Measurements from ENCODE around the gene CCDC57. TPM values are rescaled to one million over a fixed set of nuclear protein-coding genes. Genes with fewer than 3 reads are reported as not detected.

Gene CCDC57
- polyA plus RNA-seq, 3 donors from 2014 or later, result 27.7 to 65.8 (median 28.8) TPM

- Mint-ChIP-seq H3K27ac (peak overlapping the region; percentile 67 to 84 (median 78)), H3K4me1 (peaks cover 36 to 37% of the 10 kb centered on the region in 2 donors), H3K4me3 (no peak overlapping the region), H3K27me3 (ENCODE audit: low read depth in 3 of 3) (peaks cover 19 to 67% (median 33%) of the 10 kb centered on the region in 3 donors), H3K36me3 (peaks cover 20 to 47% (median 37%) of the 10 kb centered on the region in 3 donors), H3K9me3 (no peaks in the 10 kb centered on the region)
- no peak for DNase-seq
Measured at GRCh38 chr17:82252511-82253178, 40.0 kb upstream of the CCDC57 start.

- Mint-ChIP-seq H3K4me1 (peaks cover 36 to 37% of the 10 kb centered on the region in 2 donors), H3K36me3 (peaks cover 12 to 42% (median 28%) of the 10 kb centered on the region in 3 donors), H3K9me3 (no peaks in the 10 kb centered on the region), H3K27ac (peak overlapping the region in 5 of 6 donors; percentile 57 to 88 (median 79)), H3K27me3 (ENCODE audit: low read depth in 3 of 3) (peaks cover 18 to 73% (median 38%) of the 10 kb centered on the region in 3 donors), H3K4me3 (no peak overlapping the region)
- DNase-seq, result no peak
Measured at GRCh38 chr17:82250868-82251500, 38.3 kb upstream of the CCDC57 start.

- Mint-ChIP-seq H3K9me3 (no peaks in the 10 kb centered on the region), H3K36me3 (peaks cover 12 to 41% (median 22%) of the 10 kb centered on the region in 3 donors), H3K27ac (peak overlapping the region in 2 of 6 donors; percentile 57 to 58), H3K4me3 (no peak overlapping the region), H3K27me3 (ENCODE audit: low read depth in 3 of 3) (peaks cover 21 to 74% (median 41%) of the 10 kb centered on the region in 3 donors), H3K4me1 (peaks cover 32 to 33% of the 10 kb centered on the region in 2 donors)
- no peak for DNase-seq
Measured at GRCh38 chr17:82249896-82250581, 37.4 kb upstream of the CCDC57 start.

GRCh38 chr17:82248815-82249674 is 36.4 kb upstream of the CCDC57 start:
- H3K27ac Mint-ChIP-seq, result peak overlapping the region in 5 of 6 donors; percentile 7 to 91 (median 73)
- no peaks in the 10 kb centered on the region for H3K9me3 Mint-ChIP-seq
- peaks cover 40 to 43% of the 10 kb centered on the region in 2 donors for H3K4me1 Mint-ChIP-seq
- DNase-seq, result no peak
- H3K27me3 Mint-ChIP-seq (ENCODE audit: low read depth in 3 of 3), result peaks cover 23 to 84% (median 47%) of the 10 kb centered on the region in 3 donors
- H3K4me3 Mint-ChIP-seq, result no peak overlapping the region
- H3K36me3 Mint-ChIP-seq, result peaks cover 21 to 49% (median 29%) of the 10 kb centered on the region in 3 donors

- Mint-ChIP-seq H3K27me3 (ENCODE audit: low read depth in 3 of 3) (peaks cover 25 to 90% (median 54%) of the 10 kb centered on the region in 3 donors), H3K4me1 (peaks cover 46% of the 10 kb centered on the region in 2 donors), H3K36me3 (peaks cover 22 to 50% (median 29%) of the 10 kb centered on the region in 3 donors), H3K4me3 (peak overlapping the region in 2 of 5 donors; percentile 10 to 27), H3K27ac (peak overlapping the region; percentile 57 to 92 (median 84)), H3K9me3 (no peaks in the 10 kb centered on the region)
- no peak for DNase-seq
Measured at GRCh38 chr17:82247856-82248671, 35.4 kb upstream of the CCDC57 start.

- H3K4me3 Mint-ChIP-seq, result peak overlapping the region in 2 of 5 donors; percentile 31 to 33
- peaks cover 24 to 47% (median 26%) of the 10 kb centered on the region in 3 donors for H3K36me3 Mint-ChIP-seq
Measured at GRCh38 chr17:82247182-82247823, 34.7 kb upstream of the CCDC57 start.

GRCh38 chr17:82246365-82247181 is 33.9 kb upstream of the CCDC57 start:
- no peak for DNase-seq
- Mint-ChIP-seq H3K36me3 (peaks cover 23 to 43% (median 25%) of the 10 kb centered on the region in 3 donors), H3K27me3 (ENCODE audit: low read depth in 3 of 3) (peaks cover 20 to 85% (median 58%) of the 10 kb centered on the region in 3 donors), H3K9me3 (no peaks in the 10 kb centered on the region), H3K4me1 (peaks cover 49 to 57% of the 10 kb centered on the region in 2 donors), H3K4me3 (peak overlapping the region in 4 of 5 donors; percentile 17 to 61 (median 36)), H3K27ac (peak overlapping the region; percentile 77 to 92 (median 86))

More at GRCh38 chr17:82247182-82247823, 34.7 kb upstream of the CCDC57 start:
- Mint-ChIP-seq H3K27me3 (ENCODE audit: low read depth in 3 of 3) (peaks cover 22 to 88% (median 56%) of the 10 kb centered on the region in 3 donors), H3K4me1 (peaks cover 47 to 53% of the 10 kb centered on the region in 2 donors), H3K9me3 (no peaks in the 10 kb centered on the region), H3K27ac (peak overlapping the region; percentile 77 to 92 (median 86))
- no peak for DNase-seq

GRCh38 chr17:82246040-82246364 is 33.4 kb upstream of the CCDC57 start:
- Mint-ChIP-seq H3K9me3 (no peaks in the 10 kb centered on the region), H3K27ac (peak overlapping the region; percentile 77 to 92 (median 86)), H3K4me1 (peaks cover 55 to 61% of the 10 kb centered on the region in 2 donors), H3K27me3 (ENCODE audit: low read depth in 3 of 3) (peaks cover 16 to 86% (median 59%) of the 10 kb centered on the region in 3 donors), H3K36me3 (peaks cover 19 to 37% (median 22%) of the 10 kb centered on the region in 3 donors), H3K4me3 (peak overlapping the region in 1 of 5 donors; percentile 31)
- DNase-seq, result no peak

- H3K9me3 Mint-ChIP-seq, result no peaks in the 10 kb centered on the region
- peak overlapping the region in 5 of 6 donors; percentile 58 to 91 (median 82) for H3K27ac Mint-ChIP-seq
- H3K36me3 Mint-ChIP-seq, result peaks cover 19 to 36% (median 21%) of the 10 kb centered on the region in 3 donors
- H3K4me3 Mint-ChIP-seq, result peak overlapping the region in 3 of 5 donors; percentile 6 to 23 (median 15)
- DNase-seq, result no peak
- peaks cover 61 to 66% of the 10 kb centered on the region in 2 donors for H3K4me1 Mint-ChIP-seq
- H3K27me3 Mint-ChIP-seq (ENCODE audit: low read depth in 3 of 3), result peaks cover 15 to 89% (median 63%) of the 10 kb centered on the region in 3 donors
Measured at GRCh38 chr17:82245134-82246039, 32.7 kb upstream of the CCDC57 start.

GRCh38 chr17:82244413-82245133 is 31.9 kb upstream of the CCDC57 start:
- Mint-ChIP-seq H3K4me1 (peaks cover 65 to 73% of the 10 kb centered on the region in 2 donors), H3K27me3 (ENCODE audit: low read depth in 3 of 3) (peaks cover 18 to 86% (median 71%) of the 10 kb centered on the region in 3 donors), H3K27ac (peak overlapping the region; percentile 72 to 91 (median 82)), H3K36me3 (peaks cover 19 to 36% (median 21%) of the 10 kb centered on the region in 3 donors), H3K4me3 (peak overlapping the region in 1 of 5 donors; percentile 4), H3K9me3 (no peaks in the 10 kb centered on the region)
- DNase-seq, result peak in 1 of 3 donors; percentile 29

All from immature natural killer cell (primary cell).